Activated CD4-positive, alpha-beta T cell treated with anti-CD3 and anti-CD28 coated beads, Interleukin-2, Interleukin-6, amounts not matched to agents 100 ng/mL and 50 ng/mL, durations not matched to agents 16 hours and 8 hours (primary cell): ENCODE data around the gene C4B.
"Not testable (repeated sequence)": the region's sequence is repeated elsewhere in the genome, so short reads cannot be mapped to it uniquely, and the experiment has no call there.

Source experiments
- DNase-seq: peaks from one replicate; pipeline ENCODE4 v3.0.0-alpha.2; 2020

Gene C4B

GRCh38 chr6:32056254-32056653, 41.7 kb downstream of the C4B start:
- no peak for DNase-seq

- no peak for DNase-seq
These were observed 43.4 kb downstream of the C4B start for GRCh38 chr6:32057966-32058365.

DNA sequence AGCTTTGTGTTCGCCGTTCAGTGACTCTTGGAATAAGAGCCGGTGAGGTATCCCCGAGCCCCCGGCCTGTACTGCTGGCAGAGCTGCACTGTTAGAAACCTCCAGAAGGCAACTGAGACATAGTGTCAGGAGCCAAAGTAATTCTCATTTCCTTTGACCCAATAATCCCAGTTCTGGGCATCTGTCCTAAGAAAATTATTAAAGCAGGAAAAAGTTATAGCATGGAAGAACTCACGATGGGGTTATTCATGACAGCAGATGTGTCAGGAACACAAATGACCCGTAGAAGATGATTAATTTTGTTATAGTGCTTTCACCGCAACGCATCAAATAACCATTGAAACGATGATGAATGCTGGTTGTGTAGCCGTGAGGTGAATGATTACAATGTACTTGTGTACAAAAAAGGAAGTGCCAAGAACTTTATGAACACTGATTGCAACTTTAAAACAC, 43.9 kb downstream of the C4B start:
- no peak for DNase-seq

GRCh38 chr6:32060966-32061655, 46.5 kb downstream of the C4B start:
- no peak for DNase-seq

DNA sequence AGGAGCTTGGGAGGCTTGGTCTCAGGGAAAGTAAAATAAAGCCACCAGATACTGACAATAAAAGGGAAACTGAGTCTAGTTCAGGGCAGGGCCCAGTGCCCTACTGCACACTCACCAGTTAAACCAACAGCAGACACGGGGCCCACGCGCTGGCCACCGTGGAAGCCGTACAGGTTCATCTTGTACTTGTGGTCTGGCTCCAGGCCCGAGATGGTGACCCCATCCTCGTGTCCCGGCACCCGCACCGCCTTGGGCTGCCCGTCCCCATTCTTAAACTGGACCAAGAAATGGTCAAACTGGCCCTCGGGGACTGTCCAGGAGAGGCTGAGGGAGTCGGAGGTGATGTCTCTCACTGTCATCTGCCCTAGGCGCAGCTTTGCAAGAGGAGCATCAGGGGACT, 50.1 kb downstream of the C4B start:
- no peak for DNase-seq

DNA sequence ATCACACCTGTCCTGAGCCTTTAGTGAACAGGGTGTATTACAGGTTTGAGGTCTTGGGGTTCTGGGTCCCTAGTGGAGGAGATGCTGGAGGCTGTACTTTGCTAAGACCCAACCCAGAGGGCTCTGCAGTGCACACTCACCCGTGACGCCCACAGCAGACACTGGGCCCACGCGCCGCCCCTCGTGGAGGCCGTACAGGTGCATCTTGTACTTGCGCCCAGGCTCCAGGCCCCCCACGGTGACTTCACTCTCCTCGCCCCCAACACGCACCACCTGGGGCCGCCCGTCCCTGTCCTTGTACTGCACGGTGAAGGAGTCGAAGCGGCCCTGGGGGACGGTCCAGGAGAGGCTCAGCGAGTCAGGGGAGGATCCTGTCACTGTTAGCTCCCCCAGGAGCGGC, 52.9 kb downstream of the C4B start:
- DNase-seq, result not testable (repeated sequence)

GRCh38 chr6:32068315-32068714, 53.7 kb downstream of the C4B start:
- not testable (repeated sequence) for DNase-seq

GRCh38 chr6:32068867-32069266, 54.3 kb downstream of the C4B start:
- DNase-seq, result no peak

DNA sequence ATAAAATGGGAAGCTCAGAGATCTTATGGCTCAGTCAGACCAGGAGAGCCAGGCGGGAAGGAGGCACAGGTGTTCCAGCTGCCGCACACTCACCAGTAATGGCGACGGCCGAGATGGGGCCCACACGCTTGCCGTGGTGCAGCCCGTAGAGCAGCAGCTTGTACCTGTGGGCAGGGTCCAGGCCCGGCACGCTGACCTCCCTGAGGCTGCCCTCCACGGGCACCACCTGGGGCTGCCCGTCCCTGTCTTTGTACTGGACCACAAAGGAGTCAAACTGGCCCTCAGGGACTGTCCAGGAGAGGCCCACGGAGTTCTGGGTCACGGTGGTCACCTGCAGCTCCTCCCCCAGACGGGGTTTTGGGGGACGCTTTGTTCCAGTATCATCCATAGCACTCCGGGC, 54.9 kb downstream of the C4B start:
- no peak for DNase-seq

GRCh38 chr6:32069878-32070515, 55.4 kb downstream of the C4B start:
- no peak for DNase-seq

- DNase-seq, result no peak
These were observed 56.4 kb downstream of the C4B start for GRCh38 chr6:32070814-32071543.

GRCh38 chr6:32073101-32073500, 58.5 kb downstream of the C4B start:
- no peak for DNase-seq

DNA sequence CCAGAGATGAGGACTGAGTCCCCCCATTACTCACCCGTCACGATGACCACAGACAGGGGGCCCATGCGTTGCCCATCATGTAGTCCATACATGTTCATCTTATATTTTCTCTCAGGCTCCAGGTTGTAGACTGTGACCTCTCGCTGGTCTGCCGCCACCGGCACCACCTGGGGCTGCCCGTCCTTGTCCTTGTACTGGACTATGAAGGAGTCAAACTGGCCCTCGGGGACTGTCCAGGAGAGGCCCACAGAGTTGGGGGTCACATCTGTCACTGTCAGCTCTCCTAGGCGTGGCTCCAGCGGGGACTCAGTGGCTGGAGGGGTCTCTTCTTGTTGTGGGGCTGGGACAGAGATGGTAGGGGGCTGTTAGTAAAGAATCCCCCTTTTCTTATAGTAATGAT, 59.0 kb downstream of the C4B start:
- no peak for DNase-seq

GRCh38 chr6:32074996-32075532, 60.5 kb downstream of the C4B start:
- DNase-seq, result no peak

- no peak for DNase-seq
These were observed 61.2 kb downstream of the C4B start for GRCh38 chr6:32075781-32076180.

DNA sequence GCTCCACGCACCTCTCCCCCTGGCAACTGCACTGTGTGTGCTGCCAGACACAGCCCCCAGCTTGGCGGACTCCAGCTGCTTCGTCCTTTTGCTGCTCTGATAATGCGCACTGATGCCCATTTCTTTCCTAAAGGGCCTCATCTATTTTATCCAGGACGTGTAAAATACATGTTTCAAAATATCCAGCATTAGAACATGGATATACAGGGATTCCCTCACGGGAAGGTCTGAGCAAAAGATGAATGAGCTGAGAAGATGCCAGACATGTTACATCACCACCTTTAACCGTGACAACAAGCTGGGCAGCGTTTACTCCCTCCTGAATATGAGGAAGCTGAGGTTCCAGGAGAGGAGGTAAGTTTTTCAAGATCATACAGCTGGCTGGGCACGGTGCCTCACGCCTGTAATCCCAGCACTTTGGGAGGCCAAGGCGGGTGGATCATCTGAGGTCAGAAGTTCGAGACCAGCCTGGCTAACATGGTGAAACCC, 61.8 kb downstream of the C4B start:
- DNase-seq, result no peak

DNA sequence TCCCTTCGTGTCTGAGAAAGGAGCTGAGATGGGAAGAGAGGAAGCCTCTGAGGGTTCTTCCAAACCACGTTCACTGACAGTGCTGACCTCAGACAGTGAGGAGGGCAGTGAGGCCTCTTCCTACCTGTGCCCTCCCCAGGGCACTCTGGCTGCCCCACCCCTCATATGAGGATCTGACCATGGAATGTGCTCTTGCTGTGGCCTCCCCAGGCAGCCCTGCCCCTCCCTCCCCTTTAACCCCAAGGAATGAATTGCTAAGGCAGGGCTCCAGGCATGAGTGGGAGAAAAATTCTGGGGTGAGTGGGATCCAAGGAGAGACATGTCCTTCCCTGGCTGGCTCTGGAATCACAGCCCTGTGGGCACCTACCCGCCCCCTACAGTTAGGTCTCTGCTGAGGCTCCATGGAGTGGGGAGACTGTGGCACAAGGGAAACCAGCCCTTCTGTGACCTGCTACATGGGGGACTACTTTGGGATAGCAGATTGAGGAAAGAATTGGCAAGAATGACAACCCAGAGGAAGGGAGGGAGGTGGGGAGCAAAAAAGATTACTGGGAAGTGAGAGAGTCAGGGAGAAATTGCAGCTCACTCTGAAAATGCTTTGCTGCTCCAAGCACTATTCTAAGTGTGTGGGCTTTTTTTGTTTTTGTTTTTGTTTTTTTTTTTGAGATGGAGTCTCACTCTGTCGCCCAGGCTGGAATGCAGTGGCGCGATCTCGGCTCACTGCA, 65.1 kb downstream of the C4B start:
- no peak for DNase-seq

- DNase-seq, result no peak
These were observed 66.8 kb downstream of the C4B start for GRCh38 chr6:32081168-32081990.

DNA sequence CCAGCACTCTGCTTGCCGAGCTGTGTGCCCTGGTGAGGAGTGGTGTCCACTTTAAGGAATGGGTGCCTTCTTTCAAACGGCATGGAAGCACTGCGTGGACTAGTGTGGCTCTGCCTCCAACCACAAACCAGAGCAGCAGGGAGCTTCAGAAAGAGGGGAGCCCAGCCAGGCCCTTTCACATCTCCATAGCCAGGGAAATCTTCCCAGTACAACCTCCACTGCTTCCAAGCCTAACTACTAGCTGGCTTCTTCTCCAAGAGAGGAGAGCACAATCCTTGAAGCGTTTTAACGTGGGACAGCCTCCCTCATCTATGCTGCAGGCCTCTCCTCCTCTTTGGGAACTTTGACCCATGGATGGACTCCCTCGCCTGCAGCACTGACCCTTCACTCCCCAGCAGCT, 67.9 kb downstream of the C4B start:
- DNase-seq, result no peak

- DNase-seq, result no peak
These were observed 68.3 kb downstream of the C4B start for GRCh38 chr6:32082935-32083334.

- DNase-seq, result no peak
These were observed 69.5 kb downstream of the C4B start for GRCh38 chr6:32083812-32084768.
